IMR-90 (cell line): ENCODE measurements around the gene CEP104. TPM values are rescaled to one million over a fixed set of nuclear protein-coding genes. Genes with fewer than 3 reads are reported as not detected.

ENCODE experiments used
- ATAC-seq: fragments of 200-7000 bp; cut with Tn5 transposase; 2 replicates; pipeline ENCODE4 v1.9.1; 2020; ENCODE audit warnings: low read depth, mild to moderate bottlenecking, moderate library complexity
- BruUV-seq: library from RNA; stranded (reverse); fragments of 400-500 nt; replicated peaks from 2 replicates; lab custom pipeline; 2021; lab: Mats Ljungman, UMichigan
- CTCF ChIA-PET: fragments of 300-600 bp; formaldehyde crosslinking; extraction: SDS; loops from one replicate; lab custom pipeline; 2021; ENCODE audit warnings: antibody characterized with exemption; lab: Yijun Ruan, JAX
- POLR2A ChIA-PET: fragments of 300-600 bp; sonication (Branson Sonifier 250); formaldehyde crosslinking; loops from one replicate; lab custom pipeline; 2022; ENCODE audit warnings: antibody characterized with exemption; ENCODE audit not compliant: unreplicated experiment; lab: Charles Lee
- DNase-seq: peaks from one replicate; pipeline ENCODE4 v3.0.0; 2013
- H2AFZ ChIP-seq: replicated peaks from 2 replicates; pipeline ENCODE3; 2013; ENCODE audit warnings: low read length, mild to moderate bottlenecking; ENCODE audit not compliant: poor library complexity
- H2AK5ac ChIP-seq: 2 replicates; pipeline ENCODE4 v1.6.1; 2013; ENCODE audit warnings: low read depth, low read length, inconsistent platforms
- H2AK9ac ChIP-seq: replicated peaks from 2 replicates; pipeline ENCODE3; 2013; ENCODE audit warnings: mild to moderate bottlenecking, low read depth, low read length, moderate library complexity; ENCODE audit not compliant: poor library complexity
- H2BK120ac ChIP-seq: 2 replicates; pipeline ENCODE4 v1.6.1; 2013; ENCODE audit warnings: low read depth, low read length, inconsistent platforms
- H2BK15ac ChIP-seq: 3 replicates; pipeline ENCODE4 v1.6.1; 2013; ENCODE audit warnings: low read depth, low read length, inconsistent platforms
- H2BK20ac ChIP-seq: 2 replicates; pipeline ENCODE4 v1.6.1; 2013; ENCODE audit warnings: low read depth, mild to moderate bottlenecking, inconsistent platforms, low read length, moderate library complexity
- H2BK5ac ChIP-seq: 2 replicates; pipeline ENCODE4 v1.6.1; 2013; ENCODE audit warnings: mild to moderate bottlenecking, low read depth, low read length, inconsistent platforms; ENCODE audit not compliant: poor library complexity, severe bottlenecking
- H3K14ac ChIP-seq: replicated peaks from 2 replicates; pipeline ENCODE4 v1.6.1; 2013; ENCODE audit warnings: low read depth, low read length, inconsistent platforms
- H3K18ac ChIP-seq: 2 replicates; pipeline ENCODE4 v1.6.1; 2013; ENCODE audit warnings: low read depth, low read length, control low read depth
- H3K23ac ChIP-seq: 2 replicates; pipeline ENCODE4 v1.6.1; 2013; ENCODE audit warnings: low read depth, low read length, inconsistent platforms
- H3K27ac ChIP-seq: 2 replicates; pipeline ENCODE4 v1.5.1; 2013; ENCODE audit warnings: mild to moderate bottlenecking, control low read depth, low read length; ENCODE audit not compliant: insufficient read depth
- H3K27me3 ChIP-seq: 2 replicates; pipeline ENCODE4 v1.6.1; 2013; ENCODE audit warnings: low read length; ENCODE audit not compliant: control insufficient read depth, insufficient read depth
- H3K36me3 ChIP-seq: 2 replicates; pipeline ENCODE4 v1.6.1; 2013; ENCODE audit warnings: low read length, mixed read lengths; ENCODE audit not compliant: control insufficient read depth, insufficient read depth
- H3K4ac ChIP-seq: 2 replicates; pipeline ENCODE4 v1.6.1; 2013; ENCODE audit warnings: low read depth, low read length, inconsistent platforms
- H3K4me1 ChIP-seq: 2 replicates; pipeline ENCODE4 v1.6.1; 2013; ENCODE audit warnings: low read length, mixed read lengths; ENCODE audit not compliant: control insufficient read depth, insufficient read depth
- H3K4me2 ChIP-seq: 2 replicates; pipeline ENCODE4 v1.6.1; 2013; ENCODE audit warnings: low read depth, mild to moderate bottlenecking, control low read depth, low read length, moderate library complexity
- H3K4me3 ChIP-seq: 2 replicates; pipeline ENCODE4 v1.5.1; 2013; ENCODE audit warnings: low read depth, mild to moderate bottlenecking, control low read depth, low read length, moderate library complexity; ENCODE audit not compliant: insufficient read depth
- H3K56ac ChIP-seq: 2 replicates; pipeline ENCODE4 v1.6.1; 2013; ENCODE audit warnings: low read length, inconsistent platforms; ENCODE audit not compliant: insufficient read depth; ENCODE audit errors: extremely low read depth
- H3K79me1 ChIP-seq, 2 experiments: 2 replicates each; pipeline ENCODE4 v1.6.1; 2013; ENCODE audit warnings: low read length in 2 of 2, inconsistent platforms in 1 of 2, low read depth in 1 of 2
- H3K9ac ChIP-seq: 2 replicates; pipeline ENCODE4 v1.6.1; 2013; ENCODE audit warnings: low read depth, low read length, control low read depth
- H3K9me1 ChIP-seq: 2 replicates; pipeline ENCODE4 v1.6.1; 2013; ENCODE audit warnings: low read length, inconsistent platforms; ENCODE audit not compliant: insufficient read depth
- H3K9me3 ChIP-seq: 2 replicates; pipeline ENCODE4 v1.6.1; 2013; ENCODE audit warnings: low read length; ENCODE audit not compliant: control insufficient read depth, insufficient read depth
- H4K20me1 ChIP-seq: 2 replicates; pipeline ENCODE4 v1.6.1; 2013; ENCODE audit warnings: low read length, inconsistent platforms; ENCODE audit not compliant: insufficient read depth
- H4K5ac ChIP-seq: 2 replicates; pipeline ENCODE4 v1.6.1; 2013; ENCODE audit warnings: mild to moderate bottlenecking, low read depth, low read length, control low read depth
- H4K8ac ChIP-seq, 2 experiments: 2 replicates each; pipeline ENCODE4 v1.6.1; 2013; ENCODE audit warnings: low read depth in 2 of 2, low read length in 2 of 2, control low read depth in 1 of 2, inconsistent platforms in 1 of 2
- H4K91ac ChIP-seq: 2 replicates; pipeline ENCODE4 v1.6.1; 2013; ENCODE audit warnings: low read depth, low read length, inconsistent platforms; ENCODE audit not compliant: insufficient read depth
- BHLHE40 ChIP-seq: fragments of 150-350 bp; IDR thresholded peaks from 2 replicates; pipeline ENCODE4 v1.6.1; 2016; ENCODE audit warnings: mild to moderate bottlenecking, low read depth, low read length
- CEBPB ChIP-seq: IDR thresholded peaks from 2 replicates; pipeline ENCODE4 v1.6.1; 2012; ENCODE audit warnings: low read depth, low read length, improper control_type of control experiment
- CHD1 ChIP-seq: IDR thresholded peaks from 2 replicates; pipeline ENCODE4 v1.6.1; 2012; ENCODE audit warnings: low read depth, low read length, improper control_type of control experiment
- FOS ChIP-seq: fragments of 150-350 bp; IDR thresholded peaks from 2 replicates; pipeline ENCODE4 v1.6.1; 2016; ENCODE audit warnings: low read depth, low read length
- MXI1 ChIP-seq: IDR thresholded peaks from 2 replicates; pipeline ENCODE4 v1.6.1; 2012; ENCODE audit warnings: low read depth, mild to moderate bottlenecking, low read length, moderate library complexity, borderline replicate concordance
- NFE2L2 ChIP-seq: fragments of 150-350 bp; IDR thresholded peaks from 2 replicates; pipeline ENCODE4 v1.6.1; 2016; ENCODE audit warnings: low read depth, mild to moderate bottlenecking, low read length
- RAD21 ChIP-seq: IDR thresholded peaks from 2 replicates; pipeline ENCODE4 v1.6.1; 2012; ENCODE audit warnings: low read length, improper control_type of control experiment
- RCOR1 ChIP-seq: IDR thresholded peaks from 2 replicates; pipeline ENCODE4 v1.6.1; 2012; ENCODE audit warnings: mild to moderate bottlenecking, low read length, improper control_type of control experiment; ENCODE audit not compliant: insufficient replicate concordance
- RFX5 ChIP-seq: IDR thresholded peaks from 2 replicates; pipeline ENCODE4 v1.8.0; 2012; ENCODE audit warnings: low read depth, mild to moderate bottlenecking, low read length, moderate library complexity
- SMC3 ChIP-seq: fragments of 150-350 bp; IDR thresholded peaks from 2 replicates; pipeline ENCODE4 v1.6.1; 2016; ENCODE audit warnings: low read depth, mild to moderate bottlenecking, antibody characterized with exemption, low read length, moderate library complexity
- WGBS, 2 experiments: methylation state at CpG; one replicate each; pipeline versions ENCODE4 v1.1.5 to v1.1.7; 2013; ENCODE audit warnings: missing lambda C conversion rate in 2 of 2; ENCODE audit not compliant: insufficient read length in 1 of 2; ENCODE audit errors: extremely low coverage in 2 of 2; 5-methylcytosine and 5-hydroxymethylcytosine counted together
- dilution Hi-C: fragments of 300-500 bp; cut with HindIII; formaldehyde crosslinking; loops from one replicate; pipeline ENCODE4 v1.14.3; 2018; ENCODE audit warnings: low sequenced_read_pairs; ENCODE audit not compliant: unreplicated experiment
- in situ Hi-C: fragments of 300-500 bp; cut with MboI; formaldehyde crosslinking; loops from 3 replicates; pipeline ENCODE4 v1.14.3; 2019; ENCODE audit warnings: low sequenced_read_pairs, inconsistent platforms, mixed read lengths
- intact Hi-C: fragments of 100-400 bp; cut with micrococcal nuclease; formaldehyde crosslinking; loops from 2 replicates; pipeline ENCODE4 v1.10.0; 2022
- polyA plus RNA-seq, 3 experiments: library from polyadenylated mRNA; depleted of rRNA; stranded (reverse); fragments of >200 nt; gene quantifications; 2 replicates each; pipeline ENCODE4 v1.2.3, GENCODE V29; 2012; ENCODE audit warnings: low replicate concordance in 1 of 3
- total RNA-seq: library from RNA; depleted of rRNA; stranded (reverse); fragments of >200 nt; gene quantifications from 2 replicates; pipeline ENCODE4 v1.2.3, GENCODE V29; 2012
- TF ChIP-seq, protein P1 (sequence below): fragments of 150-350 bp; IDR thresholded peaks from 2 replicates; pipeline ENCODE4 v1.6.1; 2016; ENCODE audit warnings: low read depth, mild to moderate bottlenecking, low read length, moderate library complexity, borderline replicate concordance
- TF ChIP-seq, protein P2 (sequence below): conservative IDR thresholded peaks from 2 replicates; pipeline ENCODE4 v1.5.1; 2012; ENCODE audit warnings: mild to moderate bottlenecking, low read depth, low read length, improper control_type of control experiment

Gene CEP104
- total and polyA plus RNA-seq, 2 of the 4 experiments (the other 2 are of a cell fraction), result 14.3 to 17.5 TPM

DNA sequence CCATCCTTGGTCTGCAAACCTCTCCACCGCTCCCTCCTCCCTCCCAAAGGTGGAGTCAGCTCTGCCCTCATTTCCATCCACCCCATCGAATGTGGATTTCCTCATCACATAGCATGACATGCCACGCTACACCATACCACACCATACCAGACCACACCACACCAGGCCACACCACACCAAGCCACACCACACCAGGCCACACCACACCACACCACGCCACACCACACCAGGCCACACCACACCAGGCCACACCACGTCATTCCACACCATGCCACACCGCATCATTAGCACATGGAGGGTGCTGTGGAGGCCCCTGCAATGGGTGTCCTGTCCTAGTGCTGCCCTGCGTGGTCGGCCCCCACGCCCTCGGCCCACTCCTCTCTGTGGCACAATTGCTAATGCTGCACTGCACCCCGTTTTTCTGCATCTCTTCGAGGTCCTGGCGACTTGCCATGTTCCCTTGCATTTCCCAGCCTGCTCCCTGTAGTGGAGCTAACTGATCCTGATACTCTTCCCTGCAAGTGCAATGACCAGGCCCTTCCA lies 11.5 kb upstream of the CEP104 start:
- ChIA-PET CTCF (interaction anchor here (0.6 kb wide), 1 partner anchor 72 kb away, joined by 4 read pairs; the partner anchor contains the start of gene LRRC47), POLR2A (no interaction called here)
- Histone ChIP-seq H3K36me3 (peaks cover 34% of the 10 kb centered on the region), H3K9ac (no peak overlapping the region), H4K20me1 (no peaks in the 10 kb centered on the region; the same call in 1 of the 2 replicates), H3K18ac (no peak overlapping the region), H3K4me2 (no peak overlapping the region), H2BK20ac (no peak overlapping the region), H3K14ac (no peak overlapping the region), H4K91ac (no peak overlapping the region), H2AK5ac (no peak overlapping the region), H2AK9ac (peak overlapping the region; percentile 55), H4K8ac (no peak overlapping the region), H3K56ac (no peak overlapping the region), H3K79me1 (no peaks in the 10 kb centered on the region; a peak in 1 of 4 replicates), H2BK15ac (no peak overlapping the region), H3K4me3 (no peak overlapping the region), H2BK5ac (no peak overlapping the region), H2BK120ac (no peak overlapping the region), H3K4ac (no peak overlapping the region), H3K27ac (no peak overlapping the region), H4K5ac (no peak overlapping the region), H3K9me3 (no peaks in the 10 kb centered on the region), H3K9me1 (peaks cover 5% of the 10 kb centered on the region), H3K4me1 (no peaks in the 10 kb centered on the region), H3K27me3 (no peaks in the 10 kb centered on the region), H2AFZ (no peak overlapping the region), H3K23ac (no peak overlapping the region)
- DNase-seq (no peak), ATAC-seq (no peak)
- dilution Hi-C loops (no loop called here), intact Hi-C loops (no loop called here), in situ Hi-C loops (no loop called here)
- WGBS, 2 experiments, result 82% methylated on average over 10 of the region's 13 CpGs; no CpG with 5 or more reads in 1 of the 2 experiments
- TF ChIP-seq, protein P1, sequence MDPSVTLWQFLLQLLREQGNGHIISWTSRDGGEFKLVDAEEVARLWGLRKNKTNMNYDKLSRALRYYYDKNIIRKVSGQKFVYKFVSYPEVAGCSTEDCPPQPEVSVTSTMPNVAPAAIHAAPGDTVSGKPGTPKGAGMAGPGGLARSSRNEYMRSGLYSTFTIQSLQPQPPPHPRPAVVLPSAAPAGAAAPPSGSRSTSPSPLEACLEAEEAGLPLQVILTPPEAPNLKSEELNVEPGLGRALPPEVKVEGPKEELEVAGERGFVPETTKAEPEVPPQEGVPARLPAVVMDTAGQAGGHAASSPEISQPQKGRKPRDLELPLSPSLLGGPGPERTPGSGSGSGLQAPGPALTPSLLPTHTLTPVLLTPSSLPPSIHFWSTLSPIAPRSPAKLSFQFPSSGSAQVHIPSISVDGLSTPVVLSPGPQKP, result no peak
- TF ChIP-seq, protein P2, sequence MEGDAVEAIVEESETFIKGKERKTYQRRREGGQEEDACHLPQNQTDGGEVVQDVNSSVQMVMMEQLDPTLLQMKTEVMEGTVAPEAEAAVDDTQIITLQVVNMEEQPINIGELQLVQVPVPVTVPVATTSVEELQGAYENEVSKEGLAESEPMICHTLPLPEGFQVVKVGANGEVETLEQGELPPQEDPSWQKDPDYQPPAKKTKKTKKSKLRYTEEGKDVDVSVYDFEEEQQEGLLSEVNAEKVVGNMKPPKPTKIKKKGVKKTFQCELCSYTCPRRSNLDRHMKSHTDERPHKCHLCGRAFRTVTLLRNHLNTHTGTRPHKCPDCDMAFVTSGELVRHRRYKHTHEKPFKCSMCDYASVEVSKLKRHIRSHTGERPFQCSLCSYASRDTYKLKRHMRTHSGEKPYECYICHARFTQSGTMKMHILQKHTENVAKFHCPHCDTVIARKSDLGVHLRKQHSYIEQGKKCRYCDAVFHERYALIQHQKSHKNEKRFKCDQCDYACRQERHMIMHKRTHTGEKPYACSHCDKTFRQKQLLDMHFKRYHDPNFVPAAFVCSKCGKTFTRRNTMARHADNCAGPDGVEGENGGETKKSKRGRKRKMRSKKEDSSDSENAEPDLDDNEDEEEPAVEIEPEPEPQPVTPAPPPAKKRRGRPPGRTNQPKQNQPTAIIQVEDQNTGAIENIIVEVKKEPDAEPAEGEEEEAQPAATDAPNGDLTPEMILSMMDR, result no peak
- TF ChIP-seq RFX5, result no peak
- no peak for TF ChIP-seq SMC3
- TF ChIP-seq CHD1, result no peak
- TF ChIP-seq RCOR1, result no peak
- TF ChIP-seq BHLHE40, result no peak
- no peak for TF ChIP-seq CEBPB
- TF ChIP-seq MXI1, result no peak
- no peak for TF ChIP-seq RAD21
- no peak for TF ChIP-seq NFE2L2
- no peak for TF ChIP-seq FOS
- BruUV-seq, result no TSS peak
